HEK293 (cell line): Measurements from ENCODE around the gene NCR3LG1.

Experiments used
- CTCF ChIA-PET: fragments of 350-600 bp; formaldehyde crosslinking; extraction: SDS; loops from one replicate; lab custom pipeline; 2021; ENCODE audit warnings: antibody characterized with exemption; lab: Yijun Ruan, JAX
- POLR2A ChIA-PET: fragments of 300-600 bp; formaldehyde crosslinking; extraction: SDS; loops from one replicate; lab custom pipeline; 2020; ENCODE audit warnings: antibody characterized with exemption, inconsistent platforms; lab: Yijun Ruan, JAX
- H3K27ac ChIP-seq: fragments of 200-500 bp; sonication (Bioruptor generic); 2 replicates; pipeline ENCODE4 v1.5.1; 2014; ENCODE audit warnings: low read depth, low read length, control low read depth, inconsistent platforms; ENCODE audit errors: extremely low read depth
- H3K36me3 ChIP-seq, 2 experiments: fragments of 200-500 bp in 1 of 2; sonication (Bioruptor generic) in 1 of 2; 1 replicate in 1 of 2; 2 replicates in 1 of 2; pipeline ENCODE4 v1.5.1; 2014 to 2017; ENCODE audit warnings: inconsistent platforms in 2 of 2, low read length in 2 of 2; ENCODE audit not compliant: control insufficient read depth in 2 of 2, insufficient read depth in 1 of 2
- H3K4me1 ChIP-seq: fragments of 200-500 bp; sonication (Bioruptor generic); 2 replicates; pipeline ENCODE4 v1.5.1; 2014; ENCODE audit warnings: mild to moderate bottlenecking, low read length, inconsistent platforms; ENCODE audit not compliant: control insufficient read depth, insufficient read depth
- H3K4me3 ChIP-seq: 2 replicates; pipeline ENCODE4 v1.5.1; 2011; ENCODE audit warnings: low read depth, mild to moderate bottlenecking, control low read depth, low read length, moderate library complexity
- H3K9me3 ChIP-seq: fragments of 200-500 bp; sonication (Bioruptor generic); 2 replicates; pipeline ENCODE4 v1.5.1; 2014; ENCODE audit warnings: low read depth, low read length, inconsistent platforms; ENCODE audit not compliant: control insufficient read depth, insufficient read depth
- GLI2 ChIP-seq: fragments of 450-650 bp; formaldehyde crosslinking; IDR thresholded peaks from 2 replicates; pipeline ENCODE4; 2017; ENCODE audit warnings: missing biosample characterization, missing genetic modification characterization, low read depth, borderline replicate concordance
- KLF9 ChIP-seq: fragments of 450-650 bp; formaldehyde crosslinking; IDR thresholded peaks from 2 replicates; pipeline ENCODE4 v1.5.1; 2016; ENCODE audit warnings: missing biosample characterization, missing genetic modification characterization, low read depth
- SP7 ChIP-seq: fragments of 450-650 bp; formaldehyde crosslinking; IDR thresholded peaks from 2 replicates; pipeline ENCODE4 v1.5.1; 2016; ENCODE audit warnings: missing biosample characterization, missing genetic modification characterization
- ZBTB26 ChIP-seq: fragments of 450-650 bp; formaldehyde crosslinking; optimal IDR thresholded peaks from 2 replicates; pipeline ENCODE3; 2016; ENCODE audit warnings: missing biosample characterization, mild to moderate bottlenecking, missing genetic modification characterization
- ZBTB48 ChIP-seq: fragments of 450-650 bp; formaldehyde crosslinking; IDR thresholded peaks from 2 replicates; pipeline ENCODE4 v1.5.1; 2016; ENCODE audit warnings: missing biosample characterization, missing genetic modification characterization
- ZBTB8A ChIP-seq: fragments of 450-650 bp; formaldehyde crosslinking; IDR thresholded peaks from 2 replicates; pipeline ENCODE4 v1.5.1; 2016; ENCODE audit warnings: missing biosample characterization, missing genetic modification characterization
- ZNF169 ChIP-seq: fragments of 450-650 bp; formaldehyde crosslinking; IDR thresholded peaks from 2 replicates; pipeline ENCODE4 v1.5.1; 2016; ENCODE audit warnings: missing biosample characterization, missing genetic modification characterization
- ZNF18 ChIP-seq: fragments of 450-650 bp; formaldehyde crosslinking; IDR thresholded peaks from 2 replicates; pipeline ENCODE4 v1.5.1; 2016; ENCODE audit warnings: missing biosample characterization, missing genetic modification characterization
- ZNF341 ChIP-seq: fragments of 450-650 bp; formaldehyde crosslinking; IDR thresholded peaks from 2 replicates; pipeline ENCODE4; 2016; ENCODE audit warnings: low read depth, missing biosample characterization, missing genetic modification characterization
- ZNF416 ChIP-seq: fragments of 450-650 bp; formaldehyde crosslinking; IDR thresholded peaks from 2 replicates; pipeline ENCODE4 v1.5.1; 2016; ENCODE audit warnings: missing biosample characterization, missing genetic modification characterization
- ZNF488 ChIP-seq: fragments of 450-650 bp; formaldehyde crosslinking; IDR thresholded peaks from 2 replicates; pipeline ENCODE4 v1.5.1; 2016; ENCODE audit warnings: missing biosample characterization, missing genetic modification characterization
- ZNF513 ChIP-seq: fragments of 450-650 bp; IDR thresholded peaks from 2 replicates; pipeline ENCODE4 v1.5.1; 2018; ENCODE audit warnings: missing biosample characterization, missing genetic modification characterization
- ZNF518A ChIP-seq: fragments of 450-650 bp; formaldehyde crosslinking; conservative IDR thresholded peaks from 2 replicates; pipeline ENCODE4 v1.5.1; 2016; ENCODE audit warnings: low read depth, missing biosample characterization, missing genetic modification characterization
- ZNF548 ChIP-seq: fragments of 450-650 bp; formaldehyde crosslinking; IDR thresholded peaks from 2 replicates; pipeline ENCODE4 v1.5.1; 2016; ENCODE audit warnings: missing biosample characterization, missing genetic modification characterization
- ZNF585B ChIP-seq: fragments of 450-650 bp; formaldehyde crosslinking; IDR thresholded peaks from 2 replicates; pipeline ENCODE4 v1.5.1; 2016; ENCODE audit warnings: missing biosample characterization, missing genetic modification characterization
- ZNF600 ChIP-seq: fragments of 450-650 bp; formaldehyde crosslinking; IDR thresholded peaks from 2 replicates; pipeline ENCODE4 v1.5.1; 2016; ENCODE audit warnings: missing biosample characterization, missing genetic modification characterization
- ZNF610 ChIP-seq: fragments of 450-650 bp; formaldehyde crosslinking; IDR thresholded peaks from 2 replicates; pipeline ENCODE4 v1.5.1; 2016; ENCODE audit warnings: missing biosample characterization, missing genetic modification characterization, borderline replicate concordance
- ZNF645 ChIP-seq: fragments of 450-650 bp; formaldehyde crosslinking; IDR thresholded peaks from 2 replicates; pipeline ENCODE4; 2016; ENCODE audit warnings: missing biosample characterization, missing genetic modification characterization
- ZNF664 ChIP-seq: fragments of 450-650 bp; formaldehyde crosslinking; IDR thresholded peaks from 2 replicates; pipeline ENCODE4 v1.5.1; 2016; ENCODE audit warnings: missing biosample characterization, missing genetic modification characterization
- ZNF670 ChIP-seq: fragments of 450-650 bp; formaldehyde crosslinking; IDR thresholded peaks from 2 replicates; pipeline ENCODE4 v1.5.1; 2016; ENCODE audit warnings: missing biosample characterization, missing genetic modification characterization, low read depth
- ZNF76 ChIP-seq: fragments of 450-650 bp; formaldehyde crosslinking; IDR thresholded peaks from 2 replicates; pipeline ENCODE4; 2016; ENCODE audit warnings: low read depth, missing biosample characterization, missing genetic modification characterization, borderline replicate concordance
- ZNF791 ChIP-seq: fragments of 450-650 bp; formaldehyde crosslinking; IDR thresholded peaks from 2 replicates; pipeline ENCODE4 v1.5.1; 2016; ENCODE audit warnings: missing biosample characterization, missing genetic modification characterization

Gene NCR3LG1

GRCh38 chr11:17384002-17384511 lies 32.5 kb downstream of the NCR3LG1 start (continued):
- TF ChIP-seq GLI2 (tag by site-specific recombination) (no peak), ZNF18 (tag by site-specific recombination) (no peak), ZNF585B (tag by site-specific recombination) (no peak), ZBTB48 (tag by site-specific recombination) (peak; percentile 54; the same call in 1 of the 2 replicates), ZBTB26 (tag by site-specific recombination) (no peak)

GRCh38 chr11:17385492-17385891 lies 33.9 kb downstream of the NCR3LG1 start:
- no peak for TF ChIP-seq ZNF791 (tag by site-specific recombination)
- TF ChIP-seq KLF9 (tag by site-specific recombination), result no peak
- TF ChIP-seq ZNF664 (tag by site-specific recombination), result no peak
- no peak for TF ChIP-seq ZNF513 (tag by site-specific recombination)
- TF ChIP-seq ZNF341 (tag by site-specific recombination), result no peak
- TF ChIP-seq ZNF548 (tag by site-specific recombination), result no peak
- TF ChIP-seq ZNF600 (tag by site-specific recombination), result no peak
- no peak for TF ChIP-seq SP7
- TF ChIP-seq ZNF416 (tag by site-specific recombination), result no peak
- no peak for TF ChIP-seq ZNF169 (tag by site-specific recombination)
- no peak for TF ChIP-seq ZBTB48 (tag by site-specific recombination)
- no peak for TF ChIP-seq ZBTB8A
- no peak for TF ChIP-seq ZNF610 (tag by site-specific recombination)
- TF ChIP-seq ZNF645 (tag by site-specific recombination), result no peak
- no peak for TF ChIP-seq ZNF585B (tag by site-specific recombination)
- no peak for TF ChIP-seq ZNF488 (tag by site-specific recombination)
- TF ChIP-seq ZNF670 (tag by site-specific recombination), result no peak
- TF ChIP-seq ZNF76, result no peak
- TF ChIP-seq ZNF518A (tag by site-specific recombination), result no peak
- Histone ChIP-seq H3K9me3 (no peaks in the 10 kb centered on the region), H3K4me3 (no peak overlapping the region), H3K4me1 (no peaks in the 10 kb centered on the region), H3K36me3 (peaks cover 0 to 18% of the 10 kb centered on the region in 2 experiments; a peak in 2 of 3 replicates), H3K27ac (no peak overlapping the region)
- CTCF ChIA-PET, result interaction anchor here (0.8 to 12.3 kb wide), 14 partner anchors 12 to 162 kb away, joined by 3 to 318 read pairs (median 16); partner anchors contain the start of gene OTOG
- POLR2A ChIA-PET, result no interaction called here
